Measurements from ENCODE around the gene IBTK. TPM values are rescaled to one million over a fixed set of nuclear protein-coding genes. Genes with fewer than 3 reads are reported as not detected.
A peak's percentile ranks its signal among the peaks of the same experiment; 100 is the strongest.

The IBTK gene
- total RNA-seq, 4 donors from 2014 or later = 26.2 to 38.6 (median 27.2) TPM

- Histone ChIP-seq H3K36me3 (peaks cover 11 to 68% (median 20%) of the 10 kb centered on the region in 4 donors), H3K27ac (replicated peaks in 1 of 4) (no peak overlapping the region), H3K4me3 (no peak overlapping the region), H3K27me3 (no peaks in the 10 kb centered on the region), H3K4me1 (peaks cover 0 to 5% (median 3%) of the 10 kb centered on the region in 4 donors), H3K9me3 (no peaks in the 10 kb centered on the region)
- no peak for TF ChIP-seq POLR2AphosphoS5 (IDR thresholded peaks at IDR 0.05)
- no peak for TF ChIP-seq POLR2A (IDR thresholded peaks at IDR 0.05; ENCODE audit: low read depth)
- TF ChIP-seq CTCF (IDR thresholded peaks at IDR 0.05) = no peak
- no peak for TF ChIP-seq EP300 (IDR thresholded peaks at IDR 0.05)
- DNase-seq (ENCODE audit: extremely low spot score) = no peak
- intact Hi-C loops (cut with DNase I) = no loop called here
- 85% methylated on average over 4 of the region's 4 CpGs for WGBS
Observed at GRCh38 chr6:82179415-82179814, 68.1 kb downstream of the IBTK start.

GRCh38 chr6:82178759-82179112, 68.8 kb downstream of the IBTK start:
- no peaks in the 10 kb centered on the region for H3K27me3 ChIP-seq
- WGBS = 87% methylated on average over 1 of the region's 1 CpG
- no peak for DNase-seq (ENCODE audit: extremely low spot score)
- no peaks in the 10 kb centered on the region for H3K9me3 ChIP-seq
- no peak overlapping the region for H3K27ac ChIP-seq (replicated peaks in 1 of 4)
- peaks cover 0 to 5% (median under 1%) of the 10 kb centered on the region in 4 donors for H3K4me1 ChIP-seq
- peaks cover 11 to 73% (median 19%) of the 10 kb centered on the region in 4 donors for H3K36me3 ChIP-seq
- H3K4me3 ChIP-seq = no peak overlapping the region
- intact Hi-C loops (cut with DNase I) = no loop called here
- TF ChIP-seq EP300 (IDR thresholded peaks at IDR 0.05) (no peak), POLR2AphosphoS5 (IDR thresholded peaks at IDR 0.05) (no peak), POLR2A (IDR thresholded peaks at IDR 0.05; ENCODE audit: low read depth) (no peak), CTCF (IDR thresholded peaks at IDR 0.05) (no peak)

GRCh38 chr6:82178077-82178758, 69.3 kb downstream of the IBTK start:
- TF ChIP-seq CTCF (IDR thresholded peaks at IDR 0.05) = peak in 2 of 3 experiments; percentile 26 to 46
- TF ChIP-seq EP300 (IDR thresholded peaks at IDR 0.05) = no peak
- TF ChIP-seq POLR2AphosphoS5 (IDR thresholded peaks at IDR 0.05) = no peak
- TF ChIP-seq POLR2A (IDR thresholded peaks at IDR 0.05; ENCODE audit: low read depth) = no peak
- Histone ChIP-seq H3K27ac (replicated peaks in 1 of 4) (no peak overlapping the region), H3K9me3 (no peaks in the 10 kb centered on the region), H3K27me3 (no peaks in the 10 kb centered on the region), H3K4me3 (no peak overlapping the region), H3K36me3 (peaks cover 11 to 75% (median 21%) of the 10 kb centered on the region in 4 donors), H3K4me1 (peaks cover 0 to 5% (median 0%) of the 10 kb centered on the region in 4 donors)
- intact Hi-C loops (cut with DNase I) = no loop called here
- WGBS = 57% methylated on average over 2 of the region's 2 CpGs
- no peak for DNase-seq (ENCODE audit: extremely low spot score)

GRCh38 chr6:82176616-82177015, 70.9 kb downstream of the IBTK start:
- no peak overlapping the region for H3K27ac ChIP-seq (replicated peaks in 1 of 4)
- no peak for DNase-seq (ENCODE audit: extremely low spot score)
- TF ChIP-seq EP300 (IDR thresholded peaks at IDR 0.05) (no peak), POLR2A (IDR thresholded peaks at IDR 0.05; ENCODE audit: low read depth) (no peak), POLR2AphosphoS5 (IDR thresholded peaks at IDR 0.05) (no peak), CTCF (IDR thresholded peaks at IDR 0.05) (no peak)
- no peaks in the 10 kb centered on the region for H3K9me3 ChIP-seq
- H3K4me1 ChIP-seq = peaks cover 0 to 5% (median 0%) of the 10 kb centered on the region in 4 donors
- H3K27me3 ChIP-seq = no peaks in the 10 kb centered on the region
- intact Hi-C loops (cut with DNase I) = no loop called here
- peaks cover 17 to 76% (median 28%) of the 10 kb centered on the region in 4 donors for H3K36me3 ChIP-seq
- no peak overlapping the region for H3K4me3 ChIP-seq
- WGBS = 65% methylated on average over 1 of the region's 1 CpG

All from esophagus muscularis mucosa (tissue), 4 donors.